ENCODE measurements around the gene FLRT3.

FLRT3 gene

DNA sequence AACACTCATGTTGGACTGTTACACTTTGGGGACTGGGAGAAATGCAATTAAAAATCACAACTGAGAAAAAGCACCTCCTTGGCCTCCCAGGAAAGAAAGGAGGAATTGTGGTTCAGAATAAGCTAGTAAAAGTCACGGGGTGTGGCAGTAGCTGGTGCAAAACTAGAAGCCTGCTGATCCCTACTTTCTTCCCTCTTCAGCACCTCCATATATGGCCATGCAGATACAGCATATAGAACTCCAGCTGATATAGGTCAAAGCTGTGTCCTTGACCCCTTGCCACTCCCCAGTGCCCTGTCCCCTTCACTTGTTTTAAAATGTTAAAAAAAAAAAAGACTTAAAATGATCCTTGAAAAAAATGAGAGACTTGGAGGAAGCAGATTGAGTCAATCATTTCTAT lies 5.5 kb upstream of the FLRT3 start:
- no peak for TF ChIP-seq POLR2A (IDR thresholded peaks at IDR 0.05; ENCODE audit: low read depth, low read length)
- DNase-seq (ENCODE audit: insufficient read length, low spot score), result no peak
- FAIRE-seq, result no peak

DNA sequence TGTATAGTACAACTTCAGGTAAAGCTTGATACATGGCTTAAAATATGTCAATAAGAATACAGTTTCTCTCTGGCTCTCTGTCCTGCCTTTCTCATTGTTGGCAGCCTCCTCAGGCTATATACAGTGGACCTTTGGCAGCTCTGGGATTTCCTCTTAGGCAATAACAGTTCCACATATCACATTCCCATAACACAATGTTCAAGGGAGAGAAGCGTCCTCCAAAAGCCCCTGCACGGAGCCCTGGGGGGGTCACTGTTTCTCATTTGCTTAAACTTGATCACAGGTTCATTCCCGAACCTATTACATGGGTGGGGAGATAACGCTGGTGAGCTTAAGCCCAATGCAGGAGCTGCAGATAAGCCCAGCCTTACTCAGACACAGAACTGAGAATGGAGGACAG lies 4.4 kb upstream of the FLRT3 start:
- DNase-seq (ENCODE audit: insufficient read length, low spot score), result no peak
- no peak for FAIRE-seq

DNA sequence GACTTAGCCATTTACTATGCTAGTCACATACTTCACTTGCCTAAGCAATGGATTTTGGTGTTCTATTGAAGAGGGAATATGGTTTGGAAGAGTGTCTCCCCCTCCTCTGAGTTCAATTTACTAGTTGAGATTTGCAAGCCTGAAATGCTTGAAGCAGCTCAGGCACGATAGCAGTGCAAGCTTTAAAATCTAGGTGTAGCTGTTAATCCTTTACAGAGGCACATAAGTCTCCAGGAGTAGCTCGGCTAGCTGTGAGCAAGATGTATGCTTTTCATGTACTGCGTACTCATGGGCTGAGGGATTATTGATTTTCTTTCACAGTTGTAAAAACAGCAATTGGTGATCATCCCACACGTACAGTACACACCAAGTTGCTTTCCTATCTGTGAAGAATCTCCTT lies 726 bp downstream of the FLRT3 start:
- FAIRE-seq (no peak), DNase-seq (ENCODE audit: insufficient read length, low spot score) (no peak)
- TF ChIP-seq POLR2A (IDR thresholded peaks at IDR 0.05; ENCODE audit: low read depth, low read length), result no peak

More for the DNA sequence above, 4.4 kb upstream of the FLRT3 start:
- TF ChIP-seq POLR2A (IDR thresholded peaks at IDR 0.05; ENCODE audit: low read depth, low read length), result no peak

DNA sequence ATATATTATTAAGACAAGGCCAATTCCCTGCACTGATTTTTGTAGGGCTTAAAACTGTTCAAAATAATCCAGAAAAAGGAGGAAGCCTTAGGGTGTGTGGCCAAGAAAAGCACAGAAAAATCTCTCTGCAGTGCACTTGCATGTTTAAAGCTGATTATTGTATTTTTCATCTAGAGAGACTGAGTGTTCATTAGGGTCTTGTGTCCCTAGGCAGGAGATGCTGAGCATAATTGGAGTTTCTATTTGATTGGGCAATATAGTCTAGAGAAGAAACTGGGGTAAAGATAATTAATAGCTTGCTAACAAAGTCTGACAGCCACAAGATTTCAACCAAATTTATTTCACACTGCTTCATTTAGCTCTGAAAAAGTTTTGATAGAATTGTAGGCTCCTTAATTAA lies 2.4 kb downstream of the FLRT3 start:
- TF ChIP-seq POLR2A (IDR thresholded peaks at IDR 0.05; ENCODE audit: low read depth, low read length), result no peak
- no peak for FAIRE-seq
- DNase-seq (ENCODE audit: insufficient read length, low spot score), result no peak

DNA sequence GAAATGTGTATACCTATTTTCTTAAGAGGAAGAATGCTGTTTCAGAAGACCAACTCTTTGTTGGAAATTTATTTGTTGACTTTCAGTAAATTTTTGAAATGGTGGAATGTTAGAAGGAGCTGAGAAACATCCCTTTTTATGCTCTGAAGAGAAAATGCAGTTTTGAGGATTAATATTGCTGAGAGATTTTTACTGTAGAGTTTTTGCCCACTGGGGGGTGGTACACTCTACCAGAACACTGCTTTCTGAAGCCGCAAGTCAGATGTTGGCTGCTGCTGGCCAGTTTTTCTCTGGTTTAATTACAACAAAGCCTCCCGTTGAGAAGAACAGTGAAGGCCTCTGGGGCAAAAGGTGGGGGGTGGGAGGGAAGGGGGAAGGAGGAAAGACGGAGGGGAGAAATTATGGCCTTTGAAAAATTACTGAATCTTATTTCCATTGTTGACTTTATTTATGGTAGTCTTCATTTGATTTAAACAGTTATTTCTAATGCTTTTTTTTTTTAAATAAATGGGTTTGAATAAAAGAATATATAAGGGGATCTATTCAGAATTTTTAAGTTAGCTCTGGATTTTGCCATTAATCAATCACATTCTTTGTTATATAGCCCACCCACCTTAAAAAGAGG lies 3.0 kb downstream of the FLRT3 start:
- FAIRE-seq, result no peak
- no peak for TF ChIP-seq POLR2A (IDR thresholded peaks at IDR 0.05; ENCODE audit: low read depth, low read length)
- DNase-seq (ENCODE audit: insufficient read length, low spot score), result no peak

DNA sequence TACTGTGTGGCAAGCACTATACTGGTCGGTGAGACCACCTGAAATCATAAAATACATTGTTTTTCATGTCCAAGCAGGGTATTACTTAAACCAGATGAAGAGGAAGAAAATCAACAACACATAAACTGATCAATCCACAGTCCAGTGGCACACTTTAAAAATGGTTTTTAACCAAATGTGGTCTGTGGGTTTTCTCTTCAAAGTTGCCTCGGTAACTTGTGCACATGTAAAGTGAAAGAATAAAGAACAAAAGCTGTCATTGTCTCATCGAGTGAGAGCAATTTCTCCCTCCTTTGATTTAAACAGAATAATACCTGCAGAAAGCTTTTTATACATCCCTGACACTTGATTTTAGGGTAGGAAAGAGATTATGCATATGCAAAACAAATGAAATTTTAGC lies 3.7 kb downstream of the FLRT3 start:
- TF ChIP-seq POLR2A (IDR thresholded peaks at IDR 0.05; ENCODE audit: low read depth, low read length), result no peak
- FAIRE-seq (no peak), DNase-seq (ENCODE audit: insufficient read length, low spot score) (no peak)

DNA sequence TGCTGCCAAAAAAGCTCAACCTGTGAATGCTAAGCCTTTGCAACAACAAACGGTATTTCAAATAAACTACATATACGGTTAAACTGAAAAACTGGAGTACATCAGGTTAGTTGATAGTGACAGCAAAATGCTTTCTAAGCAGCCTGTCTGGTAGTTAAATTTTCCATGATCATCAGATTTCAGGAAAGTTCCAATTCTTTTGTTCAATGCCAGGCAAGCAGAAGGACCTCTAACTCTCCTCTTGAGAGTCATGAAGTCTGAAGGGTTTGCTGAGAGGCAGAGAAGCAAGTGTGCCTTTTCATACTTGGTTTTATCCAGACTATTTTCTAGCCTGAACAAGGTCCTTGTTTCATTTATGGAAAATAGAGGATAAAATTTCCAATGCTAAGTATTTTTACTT lies 4.5 kb downstream of the FLRT3 start:
- no peak for DNase-seq (ENCODE audit: insufficient read length, low spot score)
- TF ChIP-seq POLR2A (IDR thresholded peaks at IDR 0.05; ENCODE audit: low read depth, low read length), result no peak
- no peak for FAIRE-seq

DNA sequence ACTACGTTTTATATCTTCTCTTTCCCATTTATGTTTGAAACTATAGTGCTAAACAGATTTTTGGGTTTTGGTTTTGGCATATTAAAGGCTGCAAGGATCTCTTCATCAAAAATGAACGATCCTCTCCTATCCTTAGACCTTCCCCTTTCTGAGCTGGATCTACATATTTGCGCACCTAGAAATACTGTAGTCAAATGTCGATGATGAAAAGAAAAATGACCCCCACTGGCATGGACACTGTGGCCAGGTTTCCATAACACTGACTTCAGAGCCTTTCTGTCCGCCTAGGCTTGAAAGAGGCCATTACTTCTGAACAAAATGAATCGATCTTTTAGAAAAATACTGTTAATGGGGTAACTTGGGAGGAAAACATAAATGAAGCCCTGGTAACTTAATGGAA lies 5.8 kb downstream of the FLRT3 start:
- FAIRE-seq (no peak), DNase-seq (ENCODE audit: insufficient read length, low spot score) (no peak)
- TF ChIP-seq POLR2A (IDR thresholded peaks at IDR 0.05; ENCODE audit: low read depth, low read length), result no peak

DNA sequence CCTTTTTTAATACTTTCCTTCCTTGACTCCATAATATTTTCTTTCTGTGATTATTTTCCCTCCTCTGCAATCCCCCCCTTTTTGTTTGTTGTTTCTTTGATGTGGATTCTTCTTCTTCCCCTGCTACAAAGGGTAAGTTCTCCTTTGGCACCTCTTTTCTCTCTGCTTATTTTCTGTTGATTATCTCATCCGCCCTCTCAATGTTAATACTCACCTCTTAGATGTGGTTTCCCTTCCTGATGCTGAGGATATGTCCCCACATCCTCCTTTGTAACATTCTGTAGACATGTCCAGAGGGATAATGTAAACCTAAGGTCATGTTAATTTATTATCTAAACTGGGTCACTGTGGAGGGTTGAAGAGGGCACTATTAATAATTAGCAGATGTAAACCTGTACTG lies 17.7 kb downstream of the FLRT3 start:
- FAIRE-seq, result no peak
- TF ChIP-seq POLR2A (IDR thresholded peaks at IDR 0.05; ENCODE audit: low read depth, low read length), result no peak
- no peak for DNase-seq (ENCODE audit: insufficient read length, low spot score)

DNA sequence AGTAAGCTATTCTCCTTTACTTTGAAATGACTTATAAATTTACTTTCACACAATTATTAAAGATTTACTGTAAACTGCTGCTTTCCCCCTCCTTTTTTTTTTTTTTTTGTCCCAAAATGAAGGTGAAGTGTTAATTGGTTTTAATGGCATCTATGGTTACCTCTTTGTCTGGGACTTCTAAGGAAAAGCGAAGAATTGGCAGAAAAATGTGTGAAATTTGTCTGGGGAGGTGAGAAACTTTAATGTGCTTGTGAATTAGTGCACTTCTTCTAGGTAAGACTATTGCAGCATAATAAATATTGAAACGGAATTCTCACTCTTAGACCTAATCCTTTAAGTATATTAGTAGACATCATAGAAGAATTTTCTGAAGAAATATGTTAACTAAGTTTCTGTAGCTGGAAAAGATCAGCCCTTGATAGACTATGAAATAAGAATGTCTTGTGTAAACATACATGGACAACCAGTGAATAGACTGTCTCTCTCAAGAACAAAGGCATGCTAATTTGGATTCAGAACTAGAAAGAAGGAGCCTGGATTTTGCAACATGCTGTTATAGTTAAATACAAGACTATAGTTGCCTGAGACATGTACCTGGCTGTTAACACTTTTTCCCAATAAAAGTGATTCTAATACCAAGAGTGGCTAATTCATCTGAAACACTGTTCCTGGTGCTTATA lies 23.9 kb downstream of the FLRT3 start:
- no peak for FAIRE-seq

DNA sequence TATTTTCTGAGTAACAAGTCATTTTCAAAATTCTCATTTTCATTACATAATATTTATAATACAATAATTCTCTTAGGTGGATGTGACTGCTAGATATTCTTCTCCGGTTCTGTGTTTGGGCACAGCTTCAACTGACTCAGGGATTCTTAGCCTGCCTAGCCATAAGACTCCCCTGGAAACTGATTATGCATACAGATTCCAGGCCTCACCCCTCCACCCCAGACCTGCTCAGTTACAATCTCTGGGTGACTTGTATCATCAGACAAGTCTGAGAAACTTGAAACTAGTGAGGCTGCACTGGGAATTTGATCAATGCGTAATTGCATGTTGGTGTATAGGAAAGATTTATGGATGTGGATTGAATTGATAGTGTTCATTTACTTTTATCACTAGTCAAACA lies 25.4 kb downstream of the FLRT3 start:
- no peak for TF ChIP-seq POLR2A (IDR thresholded peaks at IDR 0.05; ENCODE audit: low read depth, low read length)
- FAIRE-seq (no peak), DNase-seq (ENCODE audit: insufficient read length, low spot score) (no peak)

More for the DNA sequence above, 23.9 kb downstream of the FLRT3 start:
- no peak for TF ChIP-seq POLR2A (IDR thresholded peaks at IDR 0.05; ENCODE audit: low read depth, low read length)
- DNase-seq (ENCODE audit: insufficient read length, low spot score), result no peak

DNA sequence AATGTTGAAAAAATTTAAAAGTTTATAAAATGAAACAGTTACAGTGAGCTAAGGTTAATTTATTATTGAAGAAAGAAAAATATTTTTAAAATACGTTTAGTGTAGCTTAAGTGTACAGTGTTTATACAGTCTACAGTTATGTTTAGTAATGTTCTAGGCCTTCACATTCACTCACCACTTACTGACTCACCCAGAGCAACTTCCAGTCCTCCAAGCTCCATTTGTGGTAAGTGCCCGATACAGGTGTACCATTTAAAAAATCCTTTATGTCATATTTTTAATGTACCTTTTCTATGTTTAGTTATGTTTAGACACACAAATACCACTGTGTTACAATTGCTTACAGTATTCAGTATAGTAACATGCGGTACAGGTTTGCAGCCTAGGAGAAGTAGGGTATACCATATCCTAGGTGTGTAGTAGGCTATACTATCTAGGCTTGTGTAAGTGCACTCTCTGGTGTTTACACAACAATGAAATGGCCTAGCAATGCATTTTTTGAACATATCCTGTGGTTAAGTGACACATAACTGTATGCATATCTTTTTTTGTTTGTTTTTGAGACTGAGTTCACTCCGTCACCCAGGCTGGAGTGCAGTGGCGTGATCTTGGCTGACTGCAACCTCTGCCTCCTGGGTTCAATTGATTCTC lies 26.3 kb downstream of the FLRT3 start:
- no peak for TF ChIP-seq POLR2A (IDR thresholded peaks at IDR 0.05; ENCODE audit: low read depth, low read length)
- FAIRE-seq (no peak), DNase-seq (ENCODE audit: insufficient read length, low spot score) (no peak)

DNA sequence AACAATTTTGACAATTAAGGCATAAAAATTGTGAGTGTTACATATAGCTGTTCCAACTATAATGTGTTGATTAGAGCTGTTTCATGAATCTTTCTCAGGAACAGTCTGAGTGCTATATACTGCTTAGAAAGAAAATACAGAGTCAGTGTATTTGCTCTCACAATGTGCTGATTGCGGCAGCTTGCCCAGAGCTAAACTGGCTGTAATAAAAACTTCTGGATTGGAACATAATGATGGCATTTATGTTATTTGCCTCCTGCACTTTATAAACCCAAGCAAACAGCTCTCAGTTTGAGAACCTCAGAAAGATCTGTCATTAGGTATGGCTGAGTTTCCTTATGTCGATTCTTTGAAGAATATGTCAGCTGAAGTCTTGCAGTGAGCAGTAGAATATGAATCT lies 29.5 kb downstream of the FLRT3 start:
- TF ChIP-seq POLR2A (IDR thresholded peaks at IDR 0.05; ENCODE audit: low read depth, low read length), result no peak
- FAIRE-seq, result no peak
- no peak for DNase-seq (ENCODE audit: insufficient read length, low spot score)

DNA sequence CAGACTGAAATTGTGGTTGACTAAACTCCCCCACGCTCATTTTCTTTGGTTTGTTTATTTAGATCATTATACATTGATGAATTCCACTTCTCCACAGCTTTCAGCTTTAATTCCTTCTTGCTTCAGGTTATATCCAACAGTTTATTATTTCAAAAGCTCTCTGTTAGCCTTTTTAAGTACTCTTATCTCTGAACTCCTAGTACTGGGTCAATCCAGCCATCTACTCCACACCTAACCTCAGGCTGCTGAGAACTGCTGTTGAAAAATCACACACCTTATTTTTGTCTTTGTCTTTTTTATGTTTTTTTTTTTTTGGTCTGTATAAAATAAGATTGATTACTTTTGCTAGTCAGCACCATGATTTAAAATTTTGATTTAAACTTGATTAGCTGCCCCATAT lies 32.9 kb downstream of the FLRT3 start:
- TF ChIP-seq POLR2A (IDR thresholded peaks at IDR 0.05; ENCODE audit: low read depth, low read length), result no peak
- no peak for FAIRE-seq
- no peak for DNase-seq (ENCODE audit: insufficient read length, low spot score)

DNA sequence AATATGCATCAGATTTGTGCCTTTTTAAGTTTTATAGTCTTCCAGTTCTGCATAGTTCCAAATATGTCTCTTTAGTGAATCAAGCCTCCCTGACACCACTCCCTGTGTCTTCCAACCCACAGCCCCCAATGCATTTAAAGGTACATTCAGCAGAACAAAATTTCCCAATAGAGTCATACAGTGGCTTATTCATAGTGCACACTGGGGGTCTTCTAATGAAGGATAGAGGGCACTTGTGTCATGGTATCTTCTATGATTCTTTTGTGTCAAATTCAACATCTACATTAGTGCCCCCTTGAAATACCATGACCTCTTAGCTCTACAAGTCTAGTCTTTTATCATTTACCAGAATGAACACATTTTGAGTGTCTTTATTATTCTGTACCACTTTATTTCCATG lies 33.8 kb downstream of the FLRT3 start:
- no peak for TF ChIP-seq POLR2A (IDR thresholded peaks at IDR 0.05; ENCODE audit: low read depth, low read length)
- no peak for DNase-seq (ENCODE audit: insufficient read length, low spot score)
- no peak for FAIRE-seq

All from H54 (cell line).